ENCODE measurements around the gene FTH1.

Gene FTH1

DNA sequence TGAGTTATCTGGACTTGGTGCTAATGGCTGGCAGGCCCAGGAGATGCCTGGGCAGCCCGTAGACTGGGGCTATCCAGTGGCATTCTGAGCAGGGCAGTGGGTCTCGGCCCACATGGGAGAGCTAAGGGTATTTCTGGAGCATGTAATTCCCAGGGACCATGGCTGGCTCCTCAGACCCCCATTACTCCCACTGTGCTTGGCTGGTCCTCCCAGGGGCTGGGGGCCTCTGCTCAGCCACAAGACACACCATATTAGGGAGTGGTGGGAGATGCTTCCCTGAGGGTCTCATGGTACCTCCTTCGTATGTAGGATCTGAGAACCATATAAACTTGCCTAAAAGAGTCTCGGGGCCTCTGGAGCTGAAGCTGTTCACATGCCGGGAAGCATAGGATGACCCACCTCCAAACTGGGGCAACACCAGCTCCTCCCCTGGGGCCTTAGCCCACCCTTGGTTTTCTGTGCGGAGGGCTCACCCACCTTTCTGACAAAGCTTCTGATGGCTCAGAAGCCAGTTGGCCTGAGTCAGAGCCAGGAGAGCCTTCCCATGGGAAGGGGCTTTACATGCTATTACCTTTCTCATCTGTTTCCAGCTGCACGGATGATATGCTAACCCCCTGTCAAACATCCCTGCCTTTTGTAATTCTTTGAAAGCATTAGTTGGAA is 9.5 kb upstream of the FTH1 start:
- no peaks in the 10 kb centered on the region for H3K9me2 ChIP-seq (replicated peaks; ENCODE audit: low read depth, low read length)
- no peak overlapping the region for H3K4me3 ChIP-seq (ENCODE audit: low read length, poor library complexity, severe bottlenecking)
- H3K9ac ChIP-seq (ENCODE audit: low read depth, low read length, poor library complexity, severe bottlenecking): no peak overlapping the region
- TF ChIP-seq CTCF (conservative IDR thresholded peaks at IDR 0.05; ENCODE audit: low read length): no peak
- TF ChIP-seq EZH2phosphoT487 (IDR thresholded peaks at IDR 0.05; ENCODE audit: borderline replicate concordance): no peak
- H2AFZ ChIP-seq (ENCODE audit: low read length): no peak overlapping the region
- H3K4me1 ChIP-seq (ENCODE audit: insufficient read depth, low read length, poor library complexity, severe bottlenecking): peaks cover 13% of the 10 kb centered on the region
- no peaks in the 10 kb centered on the region for H3K36me3 ChIP-seq (ENCODE audit: insufficient read depth, low read length)
- H4K20me1 ChIP-seq (ENCODE audit: insufficient read depth, low read length, poor library complexity, severe bottlenecking): no peaks in the 10 kb centered on the region
- H3K4me2 ChIP-seq (ENCODE audit: low read depth, low read length, poor library complexity, severe bottlenecking): no peak overlapping the region
- no peaks in the 10 kb centered on the region for H3K9me3 ChIP-seq (ENCODE audit: insufficient read depth, low read depth, low read length)
- no peaks in the 10 kb centered on the region for H3K79me2 ChIP-seq (ENCODE audit: insufficient read depth, low read length)
- no peaks in the 10 kb centered on the region for H3K27me3 ChIP-seq (ENCODE audit: insufficient read depth, low read length, poor library complexity, severe bottlenecking)
- no peaks in the 10 kb centered on the region for H3F3A ChIP-seq (ENCODE audit: low read depth)

GRCh38 chr11:61976420-61976800 is 9.0 kb upstream of the FTH1 start:
- Histone ChIP-seq H4K20me1 (ENCODE audit: insufficient read depth, low read length, poor library complexity, severe bottlenecking) (no peaks in the 10 kb centered on the region), H2AFZ (ENCODE audit: low read length) (no peak overlapping the region), H3K9me2 (replicated peaks; ENCODE audit: low read depth, low read length) (no peaks in the 10 kb centered on the region), H3K4me3 (ENCODE audit: low read length, poor library complexity, severe bottlenecking) (no peak overlapping the region), H3K9ac (ENCODE audit: low read depth, low read length, poor library complexity, severe bottlenecking) (no peak overlapping the region), H3K4me1 (ENCODE audit: insufficient read depth, low read length, poor library complexity, severe bottlenecking) (peaks cover 18% of the 10 kb centered on the region), H3K36me3 (ENCODE audit: insufficient read depth, low read length) (no peaks in the 10 kb centered on the region), H3F3A (ENCODE audit: low read depth) (no peaks in the 10 kb centered on the region), H3K4me2 (ENCODE audit: low read depth, low read length, poor library complexity, severe bottlenecking) (no peak overlapping the region), H3K79me2 (ENCODE audit: insufficient read depth, low read length) (no peaks in the 10 kb centered on the region), H3K9me3 (ENCODE audit: insufficient read depth, low read depth, low read length) (no peaks in the 10 kb centered on the region), H3K27me3 (ENCODE audit: insufficient read depth, low read length, poor library complexity, severe bottlenecking) (no peaks in the 10 kb centered on the region)
- TF ChIP-seq EZH2phosphoT487 (IDR thresholded peaks at IDR 0.05; ENCODE audit: borderline replicate concordance): no peak
- TF ChIP-seq CTCF (conservative IDR thresholded peaks at IDR 0.05; ENCODE audit: low read length): no peak

DNA sequence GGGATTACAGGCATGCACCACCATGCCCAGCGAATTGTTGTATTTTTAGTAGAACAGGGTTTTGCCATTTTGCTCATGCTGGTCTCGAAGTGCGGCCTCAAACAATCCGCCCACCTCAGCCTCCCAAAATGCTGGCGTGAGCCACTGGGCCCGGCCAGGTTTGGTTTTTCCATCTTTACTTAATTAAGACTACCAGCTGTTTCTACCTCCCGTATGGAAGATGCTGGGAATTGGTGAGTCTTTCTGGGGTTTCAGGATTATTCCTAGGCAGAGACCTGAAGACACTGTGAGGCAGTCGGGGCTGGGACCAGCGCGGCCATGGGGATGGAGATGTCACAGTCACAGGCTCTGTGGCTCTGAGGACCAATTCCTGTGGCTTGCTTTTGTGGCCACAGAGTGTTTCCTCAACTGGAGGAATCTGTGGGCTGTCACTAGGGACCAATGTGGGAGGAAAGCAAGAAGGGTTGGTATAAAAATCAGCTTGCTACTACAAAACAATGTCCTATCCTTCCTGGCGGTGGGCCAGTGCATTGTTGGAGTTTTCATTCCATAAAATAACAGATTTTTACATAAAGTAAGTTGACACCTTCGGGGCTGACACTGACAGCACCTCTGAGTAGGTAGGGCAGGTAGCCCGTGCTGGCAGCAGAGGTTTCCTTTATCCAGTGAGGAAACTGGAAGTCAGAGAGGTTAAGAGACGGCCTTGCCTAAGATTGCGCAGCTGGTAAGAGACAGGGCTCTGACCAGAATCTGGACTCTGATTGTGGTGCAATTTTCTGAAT is 8.4 kb upstream of the FTH1 start:
- H3K9me3 ChIP-seq (ENCODE audit: insufficient read depth, low read depth, low read length): no peaks in the 10 kb centered on the region
- TF ChIP-seq CTCF (conservative IDR thresholded peaks at IDR 0.05; ENCODE audit: low read length) (no peak), EZH2phosphoT487 (IDR thresholded peaks at IDR 0.05; ENCODE audit: borderline replicate concordance) (no peak)
- H3F3A ChIP-seq (ENCODE audit: low read depth): no peaks in the 10 kb centered on the region
- H4K20me1 ChIP-seq (ENCODE audit: insufficient read depth, low read length, poor library complexity, severe bottlenecking): no peaks in the 10 kb centered on the region
- H3K4me3 ChIP-seq (ENCODE audit: low read length, poor library complexity, severe bottlenecking): no peak overlapping the region
- no peaks in the 10 kb centered on the region for H3K27me3 ChIP-seq (ENCODE audit: insufficient read depth, low read length, poor library complexity, severe bottlenecking)
- H3K4me1 ChIP-seq (ENCODE audit: insufficient read depth, low read length, poor library complexity, severe bottlenecking): peaks cover 23% of the 10 kb centered on the region
- no peaks in the 10 kb centered on the region for H3K79me2 ChIP-seq (ENCODE audit: insufficient read depth, low read length)
- no peak overlapping the region for H2AFZ ChIP-seq (ENCODE audit: low read length)
- no peak overlapping the region for H3K4me2 ChIP-seq (ENCODE audit: low read depth, low read length, poor library complexity, severe bottlenecking)
- no peaks in the 10 kb centered on the region for H3K36me3 ChIP-seq (ENCODE audit: insufficient read depth, low read length)
- no peaks in the 10 kb centered on the region for H3K9me2 ChIP-seq (replicated peaks; ENCODE audit: low read depth, low read length)
- no peak overlapping the region for H3K9ac ChIP-seq (ENCODE audit: low read depth, low read length, poor library complexity, severe bottlenecking)

All from Loucy (cell line).